Astrocyte of the hippocampus (primary cell): ENCODE measurements around the gene VAT1L.

Experiments
- DNase-seq: peaks from one replicate; pipeline ENCODE4 v3.0.0; 2011; ENCODE audit warnings: low read depth, low spot score

The VAT1L gene

DNA sequence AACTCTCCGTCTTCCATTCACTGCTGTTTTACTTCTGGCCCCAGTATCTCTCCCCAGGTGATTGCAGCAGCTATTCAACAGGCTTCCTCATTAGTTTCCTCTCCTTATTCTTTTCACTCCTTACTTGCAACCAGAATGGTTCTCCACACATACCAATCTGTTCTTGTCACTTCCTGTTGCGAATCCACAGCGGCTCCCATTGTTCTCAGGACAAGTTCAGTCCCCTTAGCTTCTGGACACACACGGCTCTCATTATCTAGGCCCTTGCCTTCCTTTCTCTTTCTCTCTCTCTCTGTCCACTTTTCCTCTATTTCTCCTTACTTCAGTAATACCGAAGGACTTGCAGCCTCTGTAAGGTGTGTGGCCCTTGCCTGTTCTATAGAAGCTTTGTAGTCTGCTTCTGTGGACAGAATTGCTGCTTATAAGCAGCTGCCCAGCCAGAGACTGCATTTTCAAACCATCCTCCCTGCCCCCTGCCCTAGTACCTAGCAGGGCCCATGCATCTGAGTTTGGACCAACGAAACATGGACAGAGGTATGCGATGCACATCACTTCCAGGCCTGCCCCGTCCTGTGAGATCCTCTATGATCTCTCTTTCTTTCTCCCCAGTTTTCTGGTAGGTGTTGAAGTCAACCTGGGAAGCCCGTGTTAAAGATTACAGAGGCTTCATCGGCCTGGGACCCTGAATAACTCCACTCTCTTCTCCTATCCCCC is 45.7 kb downstream of the VAT1L start:
- peak; percentile 85 for DNase-seq

DNA sequence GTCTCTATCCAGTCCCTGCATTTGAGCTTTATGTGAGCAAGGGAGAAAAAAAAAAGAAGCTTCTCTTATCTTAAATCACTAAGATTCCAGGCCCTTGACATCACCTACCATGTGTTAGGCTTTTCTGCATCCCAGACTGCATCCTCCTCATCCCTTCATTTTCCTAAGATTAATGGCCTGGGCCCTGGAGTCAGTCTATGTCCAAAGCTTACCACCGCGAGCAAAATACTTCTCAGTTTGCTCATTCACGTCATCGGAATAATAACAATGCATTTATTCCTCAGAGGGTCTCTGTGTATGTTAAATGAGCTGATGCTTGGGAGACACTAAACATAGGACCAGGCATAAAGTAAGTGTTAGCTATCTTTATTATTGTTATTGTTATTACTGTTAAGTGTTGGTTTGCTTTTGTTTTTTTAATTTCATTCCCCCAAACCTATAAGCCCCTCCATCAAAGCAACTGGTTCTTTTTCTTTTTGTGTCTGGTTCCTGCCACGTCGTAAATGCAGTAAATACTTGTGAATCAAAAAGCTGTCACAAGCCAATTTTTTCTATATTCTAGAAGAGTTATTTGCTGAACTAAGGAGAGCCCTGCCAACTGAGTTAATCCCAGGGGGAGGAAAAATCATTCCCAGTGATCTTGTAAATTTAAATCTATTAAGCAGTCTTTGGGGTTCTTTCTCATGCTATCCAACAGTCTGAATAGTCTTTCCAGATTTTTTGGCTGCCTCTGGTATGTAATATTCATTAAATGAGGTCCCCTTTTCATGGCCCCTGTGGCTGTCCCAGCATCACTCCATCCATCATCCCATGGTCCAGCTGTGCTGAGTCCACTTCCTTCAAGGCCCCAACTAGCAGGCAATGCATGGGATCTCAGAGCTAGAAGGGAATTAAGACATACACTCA is 46.5 kb downstream of the VAT1L start:
- peak; percentile 76 for DNase-seq

DNA sequence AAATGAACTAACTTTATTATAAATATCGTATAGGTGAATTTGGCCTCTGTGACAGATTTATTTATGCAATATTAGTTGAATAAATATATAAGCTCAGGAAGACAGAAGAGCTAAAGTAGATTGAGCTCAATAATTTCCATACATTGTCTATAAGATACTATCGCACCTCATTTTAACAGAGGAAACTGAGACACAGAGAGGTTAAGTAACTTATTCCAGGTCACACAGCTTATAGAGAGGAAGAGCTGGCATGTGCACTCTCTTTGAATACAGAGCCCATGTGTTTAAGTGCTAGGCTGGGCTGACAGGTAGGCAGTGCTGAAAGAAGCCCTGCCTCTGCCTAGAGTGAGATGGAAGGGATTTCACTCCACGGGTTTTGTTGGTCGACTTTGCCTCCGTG is 48.4 kb downstream of the VAT1L start:
- no peak for DNase-seq

DNA sequence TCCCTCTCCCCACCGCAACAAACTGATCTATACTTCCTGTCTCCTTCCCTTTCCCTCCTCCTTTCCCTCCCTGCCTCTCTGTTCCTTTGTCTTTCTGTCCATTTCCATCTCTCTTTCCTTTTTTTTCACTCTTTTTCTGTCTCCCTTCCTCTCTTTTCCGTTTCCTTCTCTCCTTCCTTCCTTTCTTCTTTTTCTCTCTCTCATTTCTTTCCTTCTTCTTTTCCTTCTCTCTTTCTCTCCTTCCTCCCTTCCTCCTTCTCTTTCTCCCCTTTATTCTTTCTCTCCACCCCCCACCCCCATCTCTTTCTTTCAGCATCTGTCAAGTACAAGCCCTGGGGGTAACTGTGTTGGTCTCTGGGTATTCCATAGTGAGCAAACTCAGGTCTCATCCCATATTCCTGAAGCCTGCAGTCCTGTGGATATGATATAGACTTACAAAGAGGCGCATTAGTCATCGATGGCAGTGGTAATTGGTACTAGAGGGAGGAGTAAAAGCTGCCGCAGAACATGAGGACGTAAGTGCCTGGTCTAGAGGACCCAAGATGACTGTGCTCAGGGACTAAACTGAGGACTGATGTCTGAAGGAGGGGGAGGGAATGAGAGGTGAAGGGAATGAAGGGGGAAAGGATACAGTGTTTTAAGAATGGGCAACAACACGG is 50.4 kb downstream of the VAT1L start:
- no peak for DNase-seq

DNA sequence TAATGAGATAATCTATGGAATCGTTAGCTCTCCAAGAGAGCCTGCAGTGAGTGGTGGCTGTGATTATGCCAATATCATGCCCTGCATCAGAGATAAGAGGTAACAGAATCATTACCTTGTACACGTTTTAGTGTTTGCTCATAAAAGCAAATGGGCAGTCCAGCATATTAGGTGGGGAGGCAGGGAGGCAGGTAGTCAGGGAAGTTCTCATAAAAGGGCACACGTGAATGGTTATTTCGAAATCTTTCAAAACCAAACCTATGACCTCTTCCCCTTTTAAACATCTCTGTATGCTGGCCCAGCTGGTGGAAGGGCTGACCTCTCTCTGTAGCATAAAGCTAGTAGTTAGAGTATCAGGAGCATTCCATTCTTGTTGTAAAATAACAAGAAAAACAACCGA is 51.7 kb downstream of the VAT1L start:
- no peak for DNase-seq

DNA sequence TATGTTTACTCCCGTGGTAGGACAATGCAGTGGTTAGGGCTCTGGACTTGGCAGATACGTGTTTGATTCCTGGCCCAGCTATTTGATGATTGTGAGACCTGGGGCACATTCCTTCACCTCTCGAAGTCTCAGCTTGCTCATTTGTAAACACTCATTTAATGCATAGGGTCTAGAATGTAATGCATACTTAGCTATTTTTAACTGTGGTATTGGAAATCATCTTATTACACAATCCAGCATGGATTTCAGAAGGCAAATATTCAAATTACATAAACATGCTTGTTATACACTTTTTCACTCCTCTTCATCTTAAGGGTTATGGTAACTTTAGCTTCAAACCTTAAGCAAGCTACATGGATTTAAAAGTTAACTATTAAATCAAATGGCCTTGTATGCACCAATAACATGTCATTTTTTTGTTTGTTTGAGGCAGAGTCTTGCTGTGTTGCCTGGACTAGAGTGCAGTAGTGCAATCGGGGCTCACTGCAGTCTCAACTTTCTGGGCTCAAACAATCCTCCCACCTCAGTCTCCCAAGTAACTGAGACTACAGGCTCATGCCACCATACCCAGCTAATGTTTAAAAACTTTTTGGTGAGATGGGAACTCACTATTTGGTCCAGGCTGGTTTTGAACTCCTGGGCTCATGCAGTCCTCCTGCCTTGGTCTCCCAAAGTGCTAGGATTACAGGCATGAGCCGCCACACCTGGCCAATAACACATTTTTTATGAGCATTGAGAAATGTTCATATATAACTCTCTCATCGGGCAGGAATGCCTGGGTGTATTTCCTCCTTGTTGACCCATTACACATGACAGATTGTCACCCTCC is 52.5 kb downstream of the VAT1L start:
- DNase-seq, result peak; percentile 15

DNA sequence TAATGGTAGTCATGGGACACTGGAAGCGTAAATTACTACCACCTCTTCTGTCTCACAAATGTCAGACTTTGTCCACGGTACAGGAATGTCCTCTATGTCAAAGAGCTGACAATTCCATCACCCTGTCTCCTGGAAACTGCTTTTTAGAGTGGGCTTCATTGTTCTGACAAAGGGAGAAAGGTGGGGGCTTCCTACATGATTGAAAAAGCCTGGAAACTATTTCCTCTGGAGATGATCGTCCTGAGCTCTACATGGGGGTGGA is 53.1 kb downstream of the VAT1L start:
- DNase-seq, result no peak

DNA sequence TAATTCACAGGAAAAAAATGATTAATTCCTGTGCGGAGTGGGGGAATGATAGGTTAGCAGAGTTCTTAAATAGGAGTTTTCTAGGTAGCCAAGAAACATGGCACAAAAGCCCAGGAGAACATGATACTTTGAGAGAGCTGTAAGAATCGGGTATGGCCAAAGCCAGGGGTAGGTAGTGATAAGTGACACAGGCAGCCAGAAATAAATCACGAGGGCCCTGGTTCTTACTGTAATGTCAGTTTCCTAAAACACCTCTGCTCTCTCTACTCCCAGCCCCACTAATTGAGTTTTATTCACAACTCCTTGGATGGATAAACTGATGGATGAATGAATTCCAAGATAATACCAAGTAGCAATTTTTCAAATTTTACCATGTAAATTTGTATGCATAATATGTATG is 54.1 kb downstream of the VAT1L start:
- no peak for DNase-seq

DNA sequence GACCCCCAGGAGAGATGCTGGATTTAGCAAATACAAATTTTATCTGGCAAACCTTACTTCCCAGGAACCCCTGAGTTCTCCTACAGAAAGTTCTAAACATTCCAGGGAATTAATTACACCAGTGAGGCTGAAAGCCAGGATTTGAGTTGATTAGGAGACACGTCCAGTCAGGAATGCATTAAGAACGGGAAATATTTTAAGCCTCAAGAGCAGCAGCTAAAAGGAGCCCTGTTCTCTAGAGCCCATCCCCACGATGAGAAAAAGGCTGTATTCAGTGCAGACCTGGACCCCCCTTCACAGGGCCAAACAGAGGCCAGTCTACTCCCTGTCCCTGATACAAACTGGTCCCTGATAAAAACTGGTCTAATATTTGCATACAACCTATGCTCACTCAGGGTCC is 55.0 kb downstream of the VAT1L start:
- peak; percentile 62 for DNase-seq

DNA sequence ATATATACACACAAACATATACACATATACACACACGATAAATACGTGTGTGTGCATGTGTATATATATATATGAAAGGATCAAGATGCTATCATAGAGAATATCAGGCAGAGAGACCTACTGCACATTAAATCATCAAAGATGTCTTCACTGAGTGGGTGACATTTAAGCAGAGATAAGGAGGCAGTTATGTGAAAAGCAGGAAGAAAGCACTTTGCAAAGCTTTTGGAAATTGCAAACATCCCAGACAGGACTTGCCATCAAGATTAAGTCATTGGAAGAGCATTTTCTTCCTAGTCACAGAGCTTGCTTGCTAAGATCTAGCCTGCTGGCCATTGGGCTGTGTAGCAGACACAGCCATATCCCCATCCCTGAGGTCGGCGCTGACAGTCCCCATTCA is 56.4 kb downstream of the VAT1L start:
- DNase-seq, result no peak

DNA sequence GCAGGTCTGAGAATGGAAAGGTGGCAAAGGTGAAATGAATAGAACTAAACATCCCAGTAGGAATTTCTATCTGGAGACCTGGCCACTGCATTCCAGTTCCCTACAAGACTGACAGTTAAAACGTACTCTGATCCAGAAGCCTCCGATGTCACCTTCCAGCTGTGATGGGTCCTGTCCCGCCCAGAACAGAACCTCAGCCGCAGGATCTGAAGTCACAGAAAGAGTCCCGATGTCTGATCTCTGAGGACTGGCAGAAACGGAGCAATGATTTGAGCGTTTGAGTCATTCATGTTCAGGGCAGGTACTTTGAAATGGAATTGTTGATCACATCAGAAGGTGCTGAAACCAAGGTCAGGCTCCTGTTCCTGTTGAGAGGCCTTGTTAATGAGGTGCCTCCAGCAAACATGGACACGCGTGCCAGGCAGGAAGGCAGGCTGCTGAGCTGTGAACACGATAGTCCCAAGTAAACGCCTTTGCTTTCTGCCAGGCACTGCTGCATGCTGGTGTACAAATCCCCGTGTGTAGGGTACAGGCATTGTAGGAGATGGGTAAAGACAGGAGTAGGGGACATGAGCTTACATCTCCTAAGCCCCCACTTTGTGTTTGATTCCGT is 61.4 kb downstream of the VAT1L start:
- DNase-seq, result no peak

DNA sequence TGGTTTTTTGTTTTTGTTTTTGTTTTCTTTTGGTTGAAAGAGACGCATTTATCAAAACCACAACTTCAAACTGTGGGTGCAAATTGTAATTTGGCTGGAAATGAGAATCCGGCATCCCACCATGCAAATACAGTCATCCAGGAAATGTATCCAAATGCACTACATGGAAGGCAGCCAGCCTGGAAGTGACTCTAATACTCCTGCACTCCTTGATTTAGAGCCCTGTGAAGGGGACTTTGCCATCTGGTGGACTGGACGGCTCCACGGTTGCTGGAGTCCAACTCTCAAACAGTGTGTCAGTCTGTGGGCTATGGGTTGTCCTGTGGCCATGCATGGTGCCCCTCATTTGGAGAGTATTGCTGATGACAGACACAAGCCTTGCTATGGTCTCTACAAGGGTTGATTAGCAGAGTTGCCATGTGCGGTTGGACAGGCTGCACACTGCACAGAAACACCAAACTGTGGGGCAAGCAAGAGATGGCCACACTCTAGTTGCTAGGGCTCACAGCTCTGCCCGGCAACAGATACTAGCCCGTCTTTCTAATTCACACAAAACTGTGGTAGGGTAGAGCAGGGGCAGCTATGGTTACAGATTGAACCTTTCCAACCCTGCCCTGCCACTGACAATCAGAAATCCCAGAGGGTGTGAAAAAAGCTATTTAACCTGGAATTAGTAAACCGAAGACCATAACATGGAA is 62.4 kb downstream of the VAT1L start:
- DNase-seq, result peak; percentile 20

DNA sequence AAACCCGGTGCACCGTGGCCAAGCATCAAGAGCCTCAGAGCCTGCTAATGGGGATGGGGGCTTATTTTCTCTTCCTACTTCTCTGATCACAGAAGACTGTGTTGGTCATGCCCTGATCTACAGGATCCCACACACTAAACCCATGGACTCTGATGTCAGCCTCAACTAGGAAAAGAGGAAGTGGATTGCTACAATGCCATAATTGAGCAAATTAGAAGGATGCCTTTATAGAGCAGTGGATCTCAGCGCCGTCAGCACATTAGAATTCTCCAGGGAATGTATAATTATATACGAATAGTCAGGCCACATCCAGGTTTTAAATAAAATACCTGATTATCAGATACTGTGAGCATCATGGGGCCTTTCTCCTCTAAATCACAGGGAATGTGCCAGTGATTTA is 64.8 kb downstream of the VAT1L start:
- no peak for DNase-seq

DNA sequence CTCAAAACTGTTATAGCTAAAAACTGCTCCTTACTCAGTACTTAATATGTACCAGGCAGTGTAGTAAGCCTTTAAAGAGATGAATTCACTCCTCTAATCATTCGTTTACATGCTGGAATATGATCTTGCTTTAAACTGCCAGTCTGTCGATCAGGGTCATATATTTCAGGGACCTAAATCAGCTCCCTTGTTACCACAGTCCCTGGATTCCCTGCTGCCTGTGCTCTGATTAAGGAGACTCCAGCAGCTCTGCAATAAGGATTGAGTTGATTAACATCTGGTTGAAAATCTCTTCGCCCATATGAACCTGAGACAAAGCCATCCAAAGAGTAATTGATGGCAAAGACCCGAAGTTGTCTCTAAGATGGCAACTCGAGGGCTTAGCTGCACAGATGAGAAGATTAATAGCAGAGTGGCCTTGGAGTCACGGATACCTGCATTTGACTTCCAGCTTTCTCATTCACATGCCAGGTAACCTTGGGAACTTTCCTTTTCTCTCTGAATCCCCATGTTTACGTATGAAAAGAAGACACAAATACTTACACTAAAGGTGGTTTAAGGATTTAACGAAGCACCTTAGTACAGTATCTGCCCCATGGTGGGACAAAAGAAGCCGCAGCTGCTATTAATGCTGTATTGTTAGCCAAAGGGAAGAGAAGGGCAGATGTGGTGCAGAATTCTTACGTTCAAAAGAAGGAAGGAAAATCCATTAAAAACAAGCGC is 68.2 kb downstream of the VAT1L start:
- DNase-seq, result no peak

DNA sequence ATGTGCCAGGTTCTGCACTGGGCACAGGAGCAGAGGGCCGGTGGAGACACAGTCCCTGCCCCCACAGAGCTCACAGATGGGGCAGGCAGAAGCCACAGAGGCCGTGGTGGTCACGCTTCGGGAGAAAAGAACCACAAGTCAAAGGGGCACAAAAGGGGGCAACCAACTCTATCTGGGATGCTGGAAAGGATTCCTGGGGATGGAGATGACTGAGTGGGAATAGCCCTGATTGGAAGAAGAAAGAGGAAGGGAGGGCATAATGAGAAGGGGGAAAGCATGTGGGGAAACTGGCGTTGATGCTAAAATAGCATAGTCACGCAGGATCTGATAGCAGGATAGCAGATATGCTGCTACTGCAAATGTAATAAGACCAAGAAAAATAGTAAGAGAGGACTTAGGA is 69.7 kb downstream of the VAT1L start:
- DNase-seq, result no peak

DNA sequence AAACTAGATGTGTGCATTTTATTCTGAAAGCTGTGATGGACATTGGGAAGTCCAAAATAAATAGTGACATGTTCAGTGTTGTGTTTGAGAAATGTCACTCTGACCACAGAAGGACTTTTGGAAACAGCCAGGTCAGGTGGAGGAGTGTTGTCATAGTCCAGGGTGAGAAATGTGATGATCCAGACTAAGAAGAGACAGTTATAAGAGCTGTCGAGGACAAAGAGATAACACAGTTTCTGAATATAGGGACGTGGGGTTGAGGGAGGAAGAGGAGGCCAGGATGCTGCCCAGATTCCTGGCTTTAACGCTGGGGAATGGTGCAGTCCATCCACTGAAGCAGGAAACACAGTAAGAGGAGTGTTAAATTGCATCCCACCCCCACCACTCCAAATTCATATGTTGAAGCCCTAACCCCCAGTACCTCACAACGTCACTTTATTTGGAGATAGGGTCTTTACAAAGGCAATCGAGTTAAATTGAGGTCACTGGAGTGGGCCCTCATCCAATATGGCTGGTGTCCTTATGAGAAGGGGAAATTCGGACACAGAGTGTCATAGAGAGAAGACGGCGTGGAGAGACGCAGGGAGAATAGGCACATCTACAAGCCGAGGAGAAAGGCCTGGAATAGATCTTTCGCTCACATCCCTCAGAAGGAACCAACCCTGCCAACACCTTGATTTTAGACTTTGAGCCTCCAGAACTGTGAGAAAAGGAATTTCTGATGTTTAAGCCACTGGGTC is 71.3 kb downstream of the VAT1L start:
- no peak for DNase-seq

DNA sequence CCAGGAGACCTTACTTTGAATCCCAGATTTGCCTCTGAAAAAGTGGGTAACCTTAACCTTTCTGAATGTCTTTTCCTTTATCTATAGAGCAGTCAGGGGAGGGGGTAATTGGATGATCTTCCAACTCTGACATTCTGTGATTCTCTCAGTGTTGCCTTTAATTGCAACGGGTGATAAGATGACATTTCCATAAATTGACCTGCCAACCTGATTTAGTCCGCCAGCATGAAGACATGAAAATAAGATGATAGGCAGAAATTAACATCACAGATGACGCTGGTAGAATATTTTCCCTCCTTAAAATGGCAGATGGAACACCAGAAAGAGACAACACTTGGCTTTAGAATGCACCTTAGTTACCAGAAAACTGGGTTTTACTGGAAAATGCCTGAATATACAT is 72.6 kb downstream of the VAT1L start:
- no peak for DNase-seq

DNA sequence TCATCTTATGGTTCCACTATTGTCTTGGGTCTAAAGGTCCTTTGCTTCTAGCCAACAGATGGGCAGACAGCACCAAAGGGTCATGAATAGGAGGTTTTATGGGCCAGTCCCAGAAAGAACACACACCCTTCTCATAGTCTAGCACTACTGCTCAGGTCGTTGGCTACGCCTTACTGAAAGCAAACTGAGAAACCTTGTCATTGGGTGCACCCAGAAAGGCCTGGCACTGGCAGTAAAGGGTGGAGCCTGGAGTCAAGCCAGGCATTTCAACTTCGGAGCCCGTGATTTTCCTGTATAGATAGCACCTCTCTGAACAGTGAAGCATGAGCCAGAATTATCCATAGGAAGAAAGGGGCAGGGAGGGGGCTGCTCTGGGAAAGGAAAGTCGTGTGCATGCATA is 74.9 kb downstream of the VAT1L start:
- no peak for DNase-seq

DNA sequence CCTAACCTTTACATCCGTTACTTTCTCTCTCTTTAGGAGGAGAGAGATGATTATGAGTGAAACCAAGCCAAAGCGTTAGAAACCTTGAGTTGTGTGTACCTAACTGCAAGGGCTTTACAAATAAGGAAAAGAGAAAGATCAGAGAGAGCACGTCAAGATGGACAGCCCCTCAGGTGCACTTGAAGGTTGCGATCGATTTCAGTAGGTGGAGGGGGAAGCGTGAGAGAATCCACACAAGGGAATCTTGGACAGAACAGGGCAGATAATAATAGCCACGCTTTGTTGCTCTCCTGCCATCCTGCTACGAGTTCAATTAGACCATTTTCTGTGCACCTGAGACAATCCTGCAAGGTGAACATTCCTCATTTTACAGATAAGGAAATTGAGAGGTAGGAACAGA is 78.4 kb downstream of the VAT1L start:
- no peak for DNase-seq

DNA sequence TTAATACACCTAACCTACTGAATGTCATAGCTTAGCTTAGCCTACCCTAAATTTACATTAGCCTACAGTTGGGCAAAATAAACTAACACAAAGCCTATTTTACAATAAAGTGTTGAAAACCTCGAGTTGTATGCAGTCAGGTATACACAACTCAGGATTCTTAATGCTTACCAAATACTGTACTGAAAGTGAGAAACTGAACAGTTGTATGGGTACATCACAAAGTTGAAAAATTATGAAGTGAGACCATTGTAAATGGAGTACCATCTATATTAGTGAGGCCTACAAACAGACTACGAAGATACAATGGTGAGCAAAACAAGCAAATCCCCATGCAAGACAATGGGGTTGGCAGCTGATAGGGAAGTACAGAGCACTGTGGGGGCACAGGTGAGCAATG is 79.7 kb downstream of the VAT1L start:
- DNase-seq, result no peak
